Muscle of arm (tissue), 12 donors: ENCODE measurements around the gene GRIK3. TPM values are rescaled to one million over a fixed set of nuclear protein-coding genes. Genes with fewer than 3 reads are reported as not detected.

Experiments
- DNase-seq: peaks from one replicate; pipeline ENCODE4 v3.0.0-alpha.2; 2013
- polyA plus RNA-seq, 12 donors: library from polyadenylated mRNA; unstranded; fragments of 120-200 nt; gene quantifications; one replicate each; pipeline ENCODE4 v1.2.1, GENCODE V29; 2013; ENCODE audit not compliant: insufficient read length in 12 of 12

The GRIK3 gene
- polyA plus RNA-seq, 12 donors, result 0.41 to 2.5 (median 0.88) TPM; not detected in 1

DNA sequence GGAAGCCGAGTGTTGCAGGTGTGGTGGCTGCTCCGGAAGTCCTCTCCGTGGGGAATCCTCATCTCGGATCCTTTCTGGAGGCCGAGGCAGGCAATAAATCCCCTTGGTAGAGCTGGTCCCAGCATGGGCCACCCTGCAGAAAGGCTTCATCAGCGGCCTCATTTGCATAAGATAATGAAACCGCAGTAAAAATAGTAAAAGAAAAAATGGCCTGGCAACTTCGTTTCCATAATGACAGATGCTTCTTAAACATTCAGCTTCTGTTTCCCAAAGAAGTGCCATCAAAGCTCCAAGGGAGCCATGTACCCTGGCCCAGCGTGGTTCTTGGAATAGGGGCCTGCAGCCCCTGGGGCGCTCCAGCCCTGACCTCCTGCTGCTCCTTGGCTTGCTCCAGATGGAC lies 244.1 kb downstream of the GRIK3 start:
- no peak for DNase-seq

DNA sequence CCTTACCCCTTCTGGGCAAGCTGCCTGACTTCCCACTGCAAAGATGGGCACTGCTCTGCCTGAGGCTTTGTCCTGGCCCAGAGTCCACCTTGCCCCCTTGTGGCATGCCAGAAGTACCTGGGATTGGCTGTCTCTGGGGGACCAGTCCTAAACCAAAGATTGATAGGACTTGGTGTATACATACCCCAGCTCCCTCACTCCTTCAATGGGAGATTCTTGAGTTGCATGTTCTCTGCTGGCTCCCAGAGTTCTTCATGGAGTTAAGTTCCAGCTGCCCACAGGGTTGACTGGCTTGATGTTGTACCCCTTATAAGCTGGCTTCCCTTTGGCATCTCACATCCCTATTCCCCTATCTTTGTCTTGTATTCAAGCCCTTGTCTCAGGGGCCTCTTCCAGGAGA lies 244.8 kb downstream of the GRIK3 start:
- DNase-seq, result no peak

DNA sequence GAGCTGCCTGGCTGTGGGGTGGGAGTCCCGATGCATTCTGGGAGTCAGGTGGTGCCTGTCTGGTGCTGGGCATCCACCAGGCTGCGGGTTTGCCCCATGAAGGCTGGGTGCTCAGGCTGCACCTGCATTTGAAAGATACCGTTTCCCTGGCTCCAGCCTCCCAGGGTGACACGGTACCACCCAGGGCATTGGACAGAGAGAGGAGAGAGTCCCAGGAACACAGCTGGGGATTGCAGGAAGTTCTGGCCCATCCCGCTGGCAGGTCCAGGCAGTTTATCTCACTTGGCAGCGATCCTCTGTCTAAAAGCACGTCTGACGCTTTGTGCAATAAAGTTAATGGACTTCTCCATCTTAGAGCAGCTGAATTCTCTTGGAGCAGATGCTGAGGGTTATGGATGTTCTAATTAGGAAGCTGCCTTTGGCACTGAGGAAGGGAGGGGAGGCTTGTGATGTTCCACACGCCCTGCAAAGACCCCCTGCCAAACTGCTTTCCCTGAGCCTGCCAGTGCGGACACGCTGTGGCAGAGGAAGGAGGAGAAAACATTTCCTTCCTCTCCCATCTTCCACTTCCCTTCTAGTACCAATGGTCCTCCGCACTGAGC lies 246.9 kb downstream of the GRIK3 start:
- DNase-seq, result no peak

DNA sequence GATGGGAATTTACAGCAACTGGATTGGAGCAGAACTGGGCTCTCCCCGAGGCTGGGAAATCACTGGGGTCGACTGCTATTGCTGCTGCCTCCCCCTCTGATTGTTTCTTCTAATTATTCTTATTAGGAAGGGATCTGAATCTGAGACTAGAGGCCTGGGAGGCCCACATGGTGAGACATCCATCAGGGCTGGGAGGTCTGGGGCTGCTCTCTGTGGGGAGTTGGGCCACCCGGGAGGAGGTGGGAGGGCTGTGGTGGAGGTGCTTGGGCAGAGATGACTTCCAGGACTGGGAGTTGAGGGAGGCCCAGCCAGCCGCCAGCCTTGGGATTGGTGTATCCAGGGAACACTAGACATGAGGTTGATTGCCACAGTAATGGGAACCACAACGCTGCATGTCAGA lies 247.9 kb downstream of the GRIK3 start:
- no peak for DNase-seq

DNA sequence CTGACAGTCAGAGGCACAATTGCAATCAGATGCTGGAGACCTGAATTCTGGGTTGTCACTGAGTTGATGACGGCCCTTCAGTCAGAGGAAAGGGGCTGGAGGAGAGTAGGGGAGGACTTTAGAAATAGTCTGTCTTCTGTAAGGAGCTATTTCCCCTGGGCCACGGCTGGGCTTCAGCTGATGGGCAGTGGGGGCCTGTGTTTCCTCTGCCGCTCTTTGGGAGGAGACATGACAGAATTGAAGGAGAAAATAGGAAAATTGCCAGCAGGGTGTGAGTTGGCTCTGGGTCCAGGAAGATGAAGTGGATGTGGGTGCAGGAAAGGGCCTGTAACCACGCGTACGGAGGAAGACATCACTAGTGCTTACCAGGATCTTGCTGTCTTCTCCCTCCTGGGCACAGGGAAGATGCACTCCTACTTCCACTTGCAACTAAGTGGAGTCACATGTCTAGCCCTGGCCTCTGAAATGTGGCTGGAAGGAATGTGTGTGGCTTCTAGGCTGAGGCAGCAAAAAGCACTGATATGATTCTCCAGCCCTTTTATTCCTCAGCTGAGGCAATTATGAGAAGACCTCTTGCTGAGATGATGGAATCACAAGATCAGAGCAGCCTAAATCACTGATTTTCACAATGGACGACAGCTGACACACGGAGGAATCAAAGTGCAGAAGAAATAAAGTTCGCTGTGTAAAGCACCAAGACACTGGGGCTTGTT lies 250.0 kb downstream of the GRIK3 start:
- DNase-seq, result no peak

DNA sequence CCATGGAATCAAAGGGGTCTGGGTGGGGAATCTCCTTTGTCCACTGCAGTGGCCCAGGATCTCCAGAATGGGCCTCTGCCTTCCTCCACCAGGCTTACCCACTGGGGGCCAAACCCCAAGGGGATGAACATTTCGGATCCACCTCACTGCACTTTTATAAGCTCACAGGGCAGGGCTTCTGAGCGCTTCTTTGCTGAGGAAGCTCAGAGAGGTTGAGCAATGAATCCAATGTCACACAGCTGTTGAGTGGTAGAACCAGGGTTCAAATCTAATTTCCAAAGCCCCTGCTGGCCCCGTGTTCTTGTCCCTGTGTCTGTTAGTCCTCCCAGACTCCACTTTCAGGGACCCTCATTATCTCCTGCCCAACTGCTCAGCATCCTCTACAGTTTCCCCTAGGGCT lies 250.8 kb downstream of the GRIK3 start:
- no peak for DNase-seq

DNA sequence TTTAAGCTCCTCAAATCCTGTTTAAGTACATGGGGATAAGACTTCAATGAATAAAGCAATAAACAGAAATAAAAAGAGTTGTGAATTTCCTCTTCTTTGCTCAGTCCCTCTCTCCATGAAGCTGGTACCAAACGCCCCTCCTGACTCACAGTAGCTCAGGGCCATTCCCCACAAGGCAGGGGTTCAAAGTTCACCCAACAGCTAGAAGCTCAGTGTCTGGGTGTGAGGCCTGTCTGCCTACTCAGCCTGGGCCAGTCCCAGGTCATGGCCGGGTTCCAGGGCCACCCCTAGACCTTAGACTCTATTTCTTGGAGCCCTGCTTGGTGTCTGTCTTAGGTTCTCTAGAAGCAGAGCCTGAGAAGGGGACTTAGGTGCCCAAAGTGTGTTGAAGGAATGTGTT lies 251.5 kb downstream of the GRIK3 start:
- DNase-seq, result no peak

DNA sequence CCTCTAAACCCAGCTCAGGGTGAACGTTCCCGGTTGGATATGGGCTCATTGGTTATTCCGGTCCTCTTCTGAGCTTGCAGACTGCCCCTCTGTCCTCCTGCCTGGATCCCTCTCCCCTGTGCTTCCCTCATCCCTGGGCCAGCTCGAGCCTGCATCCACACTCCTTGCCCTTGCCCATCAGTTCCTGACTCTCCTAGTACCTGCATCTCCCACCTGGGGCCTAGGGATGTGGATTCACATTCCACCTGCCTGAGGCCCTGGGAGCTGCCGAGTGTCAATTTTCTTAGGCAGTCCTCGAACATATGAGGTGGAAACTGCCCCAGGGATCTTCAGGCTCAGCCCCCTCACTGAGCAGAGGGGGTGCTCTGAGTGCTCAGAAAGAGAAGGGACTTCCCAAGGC lies 252.2 kb downstream of the GRIK3 start:
- no peak for DNase-seq

DNA sequence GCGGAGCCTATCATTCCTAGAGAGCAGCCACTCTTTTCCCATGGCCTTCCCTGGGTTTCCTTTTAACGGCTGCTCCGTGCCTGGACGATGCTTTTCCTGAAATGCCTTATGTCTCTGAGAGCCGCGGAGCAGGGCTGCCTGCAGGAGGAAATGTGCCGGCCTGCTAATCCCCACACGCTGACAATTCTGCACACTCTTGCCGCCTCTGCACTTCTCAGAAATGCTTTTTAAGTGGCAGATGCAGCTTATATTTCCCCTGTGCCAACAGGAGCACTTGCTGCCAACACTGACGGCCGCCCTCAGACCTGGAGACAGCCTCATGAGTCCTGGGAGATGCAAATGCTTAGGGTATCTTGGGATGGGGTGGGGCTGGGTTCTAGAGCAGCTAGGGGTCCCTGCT lies 253.2 kb downstream of the GRIK3 start:
- no peak for DNase-seq

DNA sequence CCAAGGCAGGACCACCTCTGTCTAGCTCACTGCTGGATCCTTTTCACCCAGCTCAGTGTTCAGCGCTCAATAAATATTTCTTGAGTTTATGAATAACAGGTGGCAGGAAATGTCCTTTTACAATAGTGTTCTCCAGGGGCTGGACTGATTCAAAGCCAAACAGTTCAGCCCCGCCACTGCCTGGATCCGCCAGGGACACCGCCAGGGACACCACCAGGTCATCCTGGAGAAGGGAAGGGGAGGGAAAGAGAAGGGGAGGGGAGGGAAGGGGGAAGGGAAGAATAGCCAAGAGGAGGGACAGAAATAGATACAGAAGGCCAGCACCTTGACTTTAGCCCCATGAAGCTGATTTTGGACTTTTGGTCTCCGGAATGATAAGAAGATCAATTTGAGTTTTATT lies 255.6 kb downstream of the GRIK3 start:
- DNase-seq, result peak; percentile 20

DNA sequence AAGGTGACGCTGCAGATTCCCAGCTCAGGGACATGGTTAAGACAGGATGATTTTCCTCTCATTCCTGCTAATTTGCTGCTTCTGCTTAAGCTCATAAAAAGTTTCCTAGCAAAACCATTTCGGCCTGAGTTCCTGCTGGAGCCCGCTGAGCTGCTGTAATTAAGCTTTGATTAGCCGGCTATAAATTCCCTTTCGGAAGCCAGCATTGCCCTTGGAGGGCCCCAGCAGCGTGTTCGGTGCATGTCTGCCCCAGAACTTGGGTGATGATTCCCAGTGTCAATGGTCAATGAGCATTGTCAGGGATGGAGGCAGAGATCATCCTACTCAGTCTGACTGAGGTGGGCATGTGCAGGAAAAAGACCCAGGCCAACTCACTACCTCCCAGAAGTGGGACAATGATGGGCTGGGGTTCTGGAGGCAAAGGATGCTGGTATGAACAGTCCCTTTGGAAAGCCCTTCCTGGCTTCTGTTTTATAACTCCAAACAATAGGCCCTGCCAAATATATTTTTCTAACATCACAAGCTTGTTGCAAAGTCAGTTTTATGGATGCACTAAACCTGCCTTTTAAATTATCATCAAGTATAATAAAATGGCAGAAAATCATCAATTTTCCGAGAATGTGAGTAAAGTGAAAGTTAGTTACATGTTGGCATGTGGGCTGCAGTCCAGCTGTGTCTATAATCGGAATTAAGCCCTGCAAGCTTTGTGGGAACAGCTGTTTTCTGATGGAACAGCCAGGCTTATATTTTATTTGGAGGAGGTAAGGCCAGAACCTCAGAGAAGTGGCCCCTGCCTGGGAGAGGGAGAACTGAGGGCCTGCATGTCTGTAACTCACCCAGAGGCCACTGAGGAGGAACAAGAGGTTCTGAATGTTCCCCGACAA lies 257.1 kb downstream of the GRIK3 start:
- DNase-seq, result peak; percentile 13

DNA sequence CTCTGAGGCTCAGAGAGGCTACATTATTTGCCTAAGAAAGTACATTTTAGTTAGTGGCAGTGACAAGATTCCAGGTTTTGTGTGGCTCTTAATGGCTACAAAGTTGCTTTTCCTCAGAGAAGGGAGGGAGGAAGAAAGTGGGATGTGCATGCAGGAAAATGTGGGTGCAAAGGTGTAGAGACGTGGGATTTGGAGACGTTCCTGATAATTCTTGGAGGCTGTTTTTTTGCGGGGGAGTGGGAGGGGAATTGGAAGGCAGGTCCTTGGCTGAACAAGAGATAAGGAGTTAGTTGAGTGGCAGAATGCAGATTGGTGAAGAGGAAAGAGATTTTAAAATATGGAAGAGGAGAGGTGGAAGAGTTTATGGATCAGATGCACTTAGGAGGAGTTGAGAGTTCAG lies 258.1 kb downstream of the GRIK3 start:
- no peak for DNase-seq

DNA sequence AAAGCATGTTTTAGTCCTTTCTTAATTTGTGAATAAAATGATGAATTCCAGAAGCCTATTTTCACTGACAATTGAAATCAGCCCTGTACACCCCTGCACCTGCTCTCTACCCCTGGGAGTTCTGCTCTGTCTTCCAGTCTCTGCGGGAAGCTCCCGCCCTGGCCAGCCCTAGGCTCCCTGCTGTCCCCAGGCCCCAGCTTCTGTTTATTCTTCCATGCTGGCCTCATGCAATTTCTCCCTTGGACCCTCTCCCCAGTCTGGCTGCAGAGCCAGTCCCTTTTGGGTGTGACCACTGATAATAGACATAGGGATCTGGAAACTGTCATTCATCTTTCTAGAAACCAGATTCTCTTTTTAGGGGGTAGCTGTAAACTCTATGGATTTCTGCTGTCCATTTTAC lies 258.6 kb downstream of the GRIK3 start:
- no peak for DNase-seq

DNA sequence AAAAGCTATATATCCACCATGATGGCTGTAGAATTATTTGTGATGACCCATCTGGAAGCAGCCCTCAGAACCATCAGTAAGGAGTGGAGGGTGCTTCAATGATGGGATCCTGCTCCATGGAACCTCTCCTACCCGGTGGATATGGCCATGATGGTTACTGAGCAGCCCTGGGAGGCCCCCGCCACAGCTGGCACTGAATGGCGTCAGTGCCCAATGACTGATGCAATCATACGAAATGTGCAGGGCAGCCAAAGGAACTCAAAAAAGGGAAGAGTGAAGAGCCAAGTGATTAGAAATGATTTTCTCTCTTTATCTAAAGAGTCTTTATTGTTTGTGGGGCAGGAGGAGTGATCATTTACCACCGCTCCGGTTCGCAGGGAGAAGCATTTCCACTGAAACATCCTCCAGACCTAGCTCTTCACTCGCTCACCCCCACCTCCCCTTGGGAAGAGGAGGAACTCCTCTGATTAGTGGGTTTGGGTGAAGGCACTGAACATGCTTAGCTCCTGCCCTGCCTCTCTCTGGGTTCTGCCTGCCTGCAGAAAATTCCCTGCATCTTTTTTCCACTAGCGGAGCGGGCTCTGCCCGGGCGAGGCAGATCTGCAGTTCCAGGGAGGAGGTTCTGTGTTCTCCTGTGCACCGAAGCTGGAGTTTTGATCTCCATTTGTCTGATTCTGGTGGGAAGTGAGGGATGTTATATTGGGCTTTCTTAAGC lies 260.3 kb downstream of the GRIK3 start:
- DNase-seq, result no peak

DNA sequence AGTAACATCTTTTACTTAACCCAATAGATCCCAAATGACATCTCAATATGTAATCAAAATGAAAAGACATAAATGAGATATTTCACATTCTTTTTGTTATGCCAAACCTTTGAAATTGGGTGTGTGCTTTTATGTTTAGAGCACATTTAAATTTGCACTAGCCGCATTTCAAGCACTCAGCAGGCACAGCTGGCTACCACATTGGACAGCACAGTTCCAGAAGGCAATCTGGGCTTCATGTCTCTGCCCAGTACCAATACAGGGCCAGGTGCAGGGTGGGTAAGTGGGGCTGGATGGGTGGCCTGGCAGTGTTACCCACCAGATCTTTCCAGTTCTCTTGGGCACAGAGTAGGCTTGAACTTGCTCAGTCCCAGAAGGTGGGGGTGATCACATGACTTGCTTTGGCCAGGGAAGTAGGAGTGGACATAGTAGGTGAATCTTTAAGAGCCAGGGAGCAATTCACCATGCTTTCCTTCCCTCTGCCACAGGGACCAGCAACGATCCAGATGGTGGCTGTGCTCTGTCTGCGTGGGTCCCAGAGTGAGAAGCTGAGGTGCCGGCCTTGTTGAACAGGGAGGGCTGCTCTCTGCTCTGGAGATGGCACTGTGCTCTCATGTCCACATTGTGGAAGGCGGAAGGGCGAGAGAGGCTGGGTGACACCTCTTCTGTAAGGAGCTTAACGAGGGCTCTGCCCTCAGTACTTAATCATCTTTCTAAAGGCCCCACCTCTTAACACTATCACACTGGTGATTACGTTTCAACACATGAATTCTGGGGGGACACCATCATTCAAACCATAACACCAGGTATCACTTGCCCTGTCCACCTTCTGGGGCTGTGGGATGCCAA lies 261.4 kb downstream of the GRIK3 start:
- no peak for DNase-seq

DNA sequence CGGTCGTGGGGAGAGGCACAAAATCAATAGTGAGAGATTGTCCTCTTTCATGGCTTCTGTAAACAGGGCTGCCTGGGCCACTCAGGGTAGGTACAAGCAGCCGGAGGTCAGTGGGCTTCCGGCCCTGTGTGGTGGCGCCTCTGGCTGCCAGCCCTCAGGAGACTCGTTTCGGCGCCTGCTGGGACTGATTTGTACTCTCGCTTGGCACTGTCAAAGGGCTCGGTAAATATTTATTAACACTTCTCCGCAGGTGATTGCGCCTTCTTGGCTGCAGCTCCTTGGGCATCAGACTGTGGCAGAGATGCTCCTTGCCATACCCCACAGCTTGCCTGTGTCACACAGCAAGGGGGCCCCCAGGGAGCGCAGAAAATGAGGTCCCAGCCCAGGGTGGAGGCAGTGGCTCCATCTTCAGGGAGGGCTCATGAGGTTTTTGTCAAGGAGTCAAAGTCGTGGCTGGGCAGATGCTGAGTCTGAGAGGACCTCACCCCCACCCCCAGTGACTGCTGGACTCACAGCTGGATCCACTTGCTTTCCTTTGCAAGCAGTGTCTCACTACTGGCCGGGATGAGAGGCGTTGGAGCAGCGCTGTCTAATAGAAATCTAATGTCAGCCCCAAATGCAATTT lies 262.5 kb downstream of the GRIK3 start:
- DNase-seq, result no peak

DNA sequence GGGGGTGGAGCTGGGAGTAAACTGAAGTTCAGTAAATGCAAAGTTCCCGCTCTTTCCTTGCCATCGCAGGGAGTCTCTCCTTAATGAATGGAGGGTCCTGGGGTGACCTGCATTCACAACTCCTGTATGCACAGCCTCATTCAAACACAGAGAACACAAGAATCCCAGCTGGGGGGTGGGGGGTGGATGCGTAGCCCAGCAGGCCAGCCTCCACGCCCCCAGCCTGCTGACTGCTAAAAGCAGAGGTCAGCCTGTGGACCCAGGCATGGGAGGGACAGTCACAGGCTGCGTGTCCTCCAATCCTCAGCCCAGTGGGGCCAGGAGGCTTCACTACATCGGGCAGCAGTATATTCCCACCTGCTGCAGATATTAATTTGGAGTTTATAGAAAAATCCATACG lies 263.1 kb downstream of the GRIK3 start:
- no peak for DNase-seq

DNA sequence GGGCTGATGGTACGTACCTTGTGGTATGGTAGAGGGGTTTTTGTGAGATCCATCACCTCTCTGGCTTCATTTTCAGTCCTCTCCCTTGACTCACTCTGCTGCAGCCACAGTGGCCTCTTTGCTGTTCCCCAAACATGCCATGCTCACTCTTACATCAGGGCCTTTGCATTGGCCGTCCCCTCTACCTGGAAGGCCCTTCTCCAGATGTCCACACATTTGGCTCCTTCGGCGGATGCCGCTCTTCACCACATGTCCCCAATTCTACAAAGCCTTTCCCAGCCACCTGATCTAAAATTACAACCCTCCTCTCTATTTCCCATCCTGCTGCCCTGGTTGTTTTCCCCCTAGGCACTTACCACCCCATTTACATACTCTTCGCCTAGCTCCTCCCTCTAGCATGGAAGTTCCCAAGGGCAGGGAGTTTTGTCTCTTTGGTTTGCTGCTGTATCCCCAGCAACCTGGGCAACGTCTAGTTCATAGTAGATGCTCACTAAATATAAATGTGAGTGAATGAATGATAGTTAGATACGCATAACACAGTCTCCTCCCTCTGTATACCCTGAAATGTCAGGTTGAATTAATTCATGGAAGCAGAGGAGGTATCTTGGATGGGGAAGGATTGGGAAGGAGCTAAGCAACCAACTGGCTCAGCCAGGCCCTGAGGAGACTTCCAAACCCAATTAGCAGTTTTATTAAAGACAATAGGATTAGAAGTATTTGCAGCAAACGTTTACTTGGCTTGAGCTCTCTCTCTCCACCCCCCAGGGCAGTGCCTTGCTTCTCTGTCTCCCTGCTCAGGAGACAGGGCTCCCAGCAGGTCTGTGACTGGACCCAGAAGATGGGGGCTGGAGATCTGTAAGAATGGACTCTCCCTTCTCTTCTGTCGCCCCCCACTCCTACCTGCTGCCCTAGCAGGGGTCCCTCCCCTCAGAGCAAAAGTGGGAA lies 264.2 kb downstream of the GRIK3 start:
- no peak for DNase-seq

DNA sequence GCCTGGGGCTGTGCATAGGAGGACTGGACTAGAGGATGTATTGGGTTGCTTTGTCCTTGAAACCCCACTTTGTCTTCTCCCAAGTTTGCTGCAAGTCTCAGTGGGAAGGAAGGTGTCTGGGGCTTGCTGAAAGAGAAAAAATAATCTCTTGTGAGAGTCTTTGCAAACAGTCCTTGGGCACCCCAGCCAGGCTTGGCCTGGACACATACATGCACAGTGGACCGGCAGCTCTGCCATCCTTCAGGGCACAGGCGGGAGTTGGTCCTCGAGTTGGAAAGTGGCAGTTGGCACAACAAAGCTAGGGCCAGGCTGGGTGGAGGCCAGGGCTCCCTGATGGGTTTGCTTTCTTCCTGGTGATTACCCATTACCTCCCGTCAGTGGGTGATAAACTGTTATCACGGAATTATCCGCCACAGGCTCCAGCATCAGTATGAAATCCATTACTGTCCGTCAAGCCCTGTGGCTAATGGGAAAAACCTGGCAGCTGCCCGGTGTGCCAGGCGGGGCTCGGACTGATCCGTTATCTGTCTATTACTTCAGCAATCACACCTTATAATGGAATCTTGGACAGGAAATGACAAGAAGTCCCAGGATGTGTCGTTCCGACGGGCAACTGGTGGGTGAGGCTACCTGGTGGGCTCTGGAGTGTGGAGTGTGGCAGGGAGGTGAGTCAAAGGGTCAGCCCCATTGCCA lies 265.7 kb downstream of the GRIK3 start:
- no peak for DNase-seq
